GM23248 (cell line): ENCODE measurements around the gene CALN1.

Experiments used
- EZH2 ChIP-seq: fragments of 200-600 bp; sonication (generic); IDR thresholded peaks from 2 replicates; pipeline ENCODE4 v1.6.1; 2018; ENCODE audit warnings: antibody characterized with exemption, mild to moderate bottlenecking; ENCODE audit not compliant: insufficient read depth, poor library complexity, severe bottlenecking
- EZH2phosphoT487 ChIP-seq: fragments of 200-600 bp; sonication (generic); IDR thresholded peaks from 2 replicates; pipeline ENCODE4 v1.6.1; 2018; ENCODE audit warnings: antibody characterized with exemption, moderate library complexity, mild to moderate bottlenecking, low read depth; ENCODE audit not compliant: insufficient read depth

DNA sequence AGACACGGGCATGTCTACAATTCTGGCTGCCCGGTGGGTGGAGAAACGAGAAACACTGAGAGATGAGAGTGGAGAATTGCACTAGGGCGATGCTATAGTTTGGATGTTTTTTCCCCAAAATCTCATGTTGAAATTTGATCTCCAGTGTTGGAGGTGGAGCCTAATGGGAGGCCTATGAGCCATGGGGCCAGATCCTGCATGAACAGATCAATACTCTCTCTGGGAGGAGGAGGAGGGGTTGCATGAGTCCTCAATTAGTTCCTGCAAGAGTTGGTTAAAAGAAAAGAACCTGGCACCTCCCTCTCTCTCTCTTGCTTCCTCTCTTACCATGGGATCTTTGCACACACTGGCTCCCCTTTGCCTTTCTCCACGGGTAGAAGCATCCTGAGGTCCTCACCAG lies 299.1 kb downstream of the CALN1 start:
- TF ChIP-seq EZH2 (no peak), EZH2phosphoT487 (no peak)
